WERI-Rb-1 (cell line): ENCODE results near the gene ITGB5.
A peak's percentile ranks its signal among the peaks of the same experiment; 100 is the strongest.

Source experiments
- DNase-seq: peaks from one replicate; pipeline ENCODE4 v3.0.0-alpha.2; 2020
- H3K27ac ChIP-seq: fragments of 250-450 bp; sonication (Bioruptor Pico); 2 replicates; pipeline ENCODE4 v1.5.1; 2020; ENCODE audit warnings: mild to moderate bottlenecking, moderate library complexity
- H3K27me3 ChIP-seq: fragments of 250-450 bp; sonication (Bioruptor Pico); 2 replicates; pipeline ENCODE4 v1.5.1; 2021; ENCODE audit warnings: mild to moderate bottlenecking, low read depth, moderate library complexity; ENCODE audit not compliant: insufficient read depth, severe bottlenecking
- H3K36me3 ChIP-seq: fragments of 250-450 bp; sonication (Bioruptor Pico); 2 replicates; pipeline ENCODE4 v1.5.1; 2020; ENCODE audit warnings: mild to moderate bottlenecking, moderate library complexity
- H3K4me3 ChIP-seq: 2 replicates; pipeline ENCODE4 v1.5.1; 2011; ENCODE audit warnings: low read depth, mild to moderate bottlenecking, control low read depth, low read length
- H3K9me3 ChIP-seq: fragments of 250-450 bp; sonication (Bioruptor Pico); 2 replicates; pipeline ENCODE4 v1.5.1; 2021; ENCODE audit warnings: mild to moderate bottlenecking, moderate library complexity; ENCODE audit not compliant: severe bottlenecking
- CTCF ChIP-seq: IDR thresholded peaks from 2 replicates; pipeline ENCODE4 v1.5.1; 2011; ENCODE audit warnings: low read depth, mild to moderate bottlenecking, control low read depth, inconsistent platforms, low read length

Gene ITGB5

GRCh38 chr3:124777762-124778470 is 109.2 kb downstream of the ITGB5 start:
- Histone ChIP-seq H3K36me3 (no peaks in the 10 kb centered on the region), H3K27ac (no peak overlapping the region), H3K27me3 (no peaks in the 10 kb centered on the region), H3K9me3 (no peaks in the 10 kb centered on the region), H3K4me3 (no peak overlapping the region)
- TF ChIP-seq CTCF, result no peak
- no peak for DNase-seq

- no peaks in the 10 kb centered on the region for H3K36me3 ChIP-seq
- no peak overlapping the region for H3K27ac ChIP-seq
- no peaks in the 10 kb centered on the region for H3K9me3 ChIP-seq
- no peak for TF ChIP-seq CTCF
- DNase-seq, result no peak
- H3K4me3 ChIP-seq, result no peak overlapping the region
- H3K27me3 ChIP-seq, result no peaks in the 10 kb centered on the region
These were observed 110.3 kb downstream of the ITGB5 start for GRCh38 chr3:124776856-124777255.

- H3K27ac ChIP-seq, result no peak overlapping the region
- peak; percentile 16 for DNase-seq
These were observed 111.3 kb downstream of the ITGB5 start for GRCh38 chr3:124775877-124776276.

GRCh38 chr3:124774841-124775402 is 112.2 kb downstream of the ITGB5 start:
- Histone ChIP-seq H3K27me3 (no peaks in the 10 kb centered on the region), H3K36me3 (no peaks in the 10 kb centered on the region), H3K9me3 (no peaks in the 10 kb centered on the region), H3K27ac (no peak overlapping the region), H3K4me3 (no peak overlapping the region)
- DNase-seq, result no peak
- TF ChIP-seq CTCF, result no peak

More at GRCh38 chr3:124775877-124776276, 111.3 kb downstream of the ITGB5 start:
- H3K27me3 ChIP-seq, result no peaks in the 10 kb centered on the region
- H3K4me3 ChIP-seq, result no peak overlapping the region
- TF ChIP-seq CTCF, result no peak
- no peaks in the 10 kb centered on the region for H3K36me3 ChIP-seq
- no peaks in the 10 kb centered on the region for H3K9me3 ChIP-seq

GRCh38 chr3:124774327-124774718 is 112.8 kb downstream of the ITGB5 start:
- no peaks in the 10 kb centered on the region for H3K36me3 ChIP-seq
- H3K27me3 ChIP-seq, result no peaks in the 10 kb centered on the region
- no peaks in the 10 kb centered on the region for H3K9me3 ChIP-seq
- TF ChIP-seq CTCF, result no peak
- no peak for DNase-seq
- no peak overlapping the region for H3K4me3 ChIP-seq
- no peak overlapping the region for H3K27ac ChIP-seq
